Measurements from ENCODE around the gene SENP6.
A peak's percentile ranks its signal among the peaks of the same experiment; 100 is the strongest.

Gene SENP6

DNA sequence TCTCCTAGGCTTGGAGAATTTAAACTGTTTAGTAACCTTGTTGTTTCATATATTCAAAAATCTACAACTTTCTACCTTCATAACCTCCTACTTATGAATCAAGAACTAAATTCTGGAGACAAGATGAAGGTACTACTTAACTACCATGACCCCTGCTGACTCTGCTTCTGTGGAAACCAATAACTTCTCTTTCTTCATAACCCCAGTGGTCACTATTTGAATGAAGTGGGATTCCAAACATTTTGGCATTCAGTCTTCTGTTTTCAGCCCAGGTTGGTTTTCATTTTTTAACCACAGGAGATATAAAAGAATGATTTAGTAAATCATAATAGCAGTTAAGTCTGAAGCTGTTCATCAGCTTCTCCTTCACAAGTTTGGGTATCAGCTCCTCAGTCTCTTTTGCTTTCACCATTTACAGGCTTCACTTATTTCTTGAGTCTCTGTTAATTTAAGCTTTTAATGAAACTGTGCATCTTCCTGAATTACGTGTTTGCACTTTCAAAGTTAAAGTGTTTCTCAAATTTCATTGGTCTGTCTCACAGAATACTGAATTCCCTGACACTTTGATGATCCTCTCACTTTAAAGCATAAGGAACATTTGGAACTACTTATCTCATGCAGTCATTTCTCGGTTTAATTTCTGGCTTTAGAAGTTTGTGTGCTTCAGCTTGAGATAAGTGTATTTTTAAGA, 9.5 kb downstream of the SENP6 start (continued):
- TF ChIP-seq, protein P1, sequence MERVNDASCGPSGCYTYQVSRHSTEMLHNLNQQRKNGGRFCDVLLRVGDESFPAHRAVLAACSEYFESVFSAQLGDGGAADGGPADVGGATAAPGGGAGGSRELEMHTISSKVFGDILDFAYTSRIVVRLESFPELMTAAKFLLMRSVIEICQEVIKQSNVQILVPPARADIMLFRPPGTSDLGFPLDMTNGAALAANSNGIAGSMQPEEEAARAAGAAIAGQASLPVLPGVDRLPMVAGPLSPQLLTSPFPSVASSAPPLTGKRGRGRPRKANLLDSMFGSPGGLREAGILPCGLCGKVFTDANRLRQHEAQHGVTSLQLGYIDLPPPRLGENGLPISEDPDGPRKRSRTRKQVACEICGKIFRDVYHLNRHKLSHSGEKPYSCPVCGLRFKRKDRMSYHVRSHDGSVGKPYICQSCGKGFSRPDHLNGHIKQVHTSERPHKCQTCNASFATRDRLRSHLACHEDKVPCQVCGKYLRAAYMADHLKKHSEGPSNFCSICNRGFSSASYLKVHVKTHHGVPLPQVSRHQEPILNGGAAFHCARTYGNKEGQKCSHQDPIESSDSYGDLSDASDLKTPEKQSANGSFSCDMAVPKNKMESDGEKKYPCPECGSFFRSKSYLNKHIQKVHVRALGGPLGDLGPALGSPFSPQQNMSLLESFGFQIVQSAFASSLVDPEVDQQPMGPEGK (tag by site-specific recombination; IDR thresholded peaks at IDR 0.05) = no peak
- TF ChIP-seq ZNF843 (tag by site-specific recombination; IDR thresholded peaks at IDR 0.05) (peak; percentile 44; the same call in 1 of the 2 replicates), ZBTB17 (tag by site-specific recombination; IDR thresholded peaks at IDR 0.05) (no peak), ZBTB20 (tag by site-specific recombination; IDR thresholded peaks at IDR 0.05) (no peak), ZNF266 (tag by site-specific recombination; IDR thresholded peaks at IDR 0.05; ENCODE audit: low read depth) (no peak), ZNF510 (tag by site-specific recombination; IDR thresholded peaks at IDR 0.05; ENCODE audit: insufficient replicate concordance) (no peak), ZNF621 (tag by site-specific recombination; IDR thresholded peaks at IDR 0.05) (no peak), HOXA7 (CRISPR knock-in tag; IDR thresholded peaks at IDR 0.05; ENCODE audit: borderline replicate concordance) (no peak), HOXC10 (CRISPR knock-in tag; IDR thresholded peaks at IDR 0.05) (no peak), ZNF623 (tag by site-specific recombination; IDR thresholded peaks at IDR 0.05) (no peak), ZNF785 (tag by site-specific recombination; IDR thresholded peaks at IDR 0.05) (no peak), IKZF3 (tag by site-specific recombination; IDR thresholded peaks at IDR 0.05) (no peak), ZNF600 (tag by site-specific recombination; IDR thresholded peaks at IDR 0.05) (0 out of 2 replicates have a peak, but pooled peaks have one; percentile 11), ZNF132 (tag by site-specific recombination; IDR thresholded peaks at IDR 0.05; ENCODE audit: borderline replicate concordance) (no peak), KLF9 (tag by site-specific recombination; IDR thresholded peaks at IDR 0.05; ENCODE audit: low read depth) (no peak), YY1 (tag by site-specific recombination; IDR thresholded peaks at IDR 0.05) (no peak), GLI2 (tag by site-specific recombination; IDR thresholded peaks at IDR 0.05; ENCODE audit: borderline replicate concordance, low read depth) (no peak), REPIN1 (tag by site-specific recombination; IDR thresholded peaks at IDR 0.05; ENCODE audit: low read depth) (no peak), ZNF529 (tag by site-specific recombination; IDR thresholded peaks at IDR 0.05; ENCODE audit: insufficient replicate concordance) (no peak), ZNF707 (tag by site-specific recombination; IDR thresholded peaks at IDR 0.05) (no peak), ZNF146 (tag by site-specific recombination; IDR thresholded peaks at IDR 0.05) (no peak), OSR2 (tag by site-specific recombination; IDR thresholded peaks at IDR 0.05) (peak; percentile 41), ZNF140 (tag by site-specific recombination; IDR thresholded peaks at IDR 0.05) (no peak)
- TF ChIP-seq, protein P2, sequence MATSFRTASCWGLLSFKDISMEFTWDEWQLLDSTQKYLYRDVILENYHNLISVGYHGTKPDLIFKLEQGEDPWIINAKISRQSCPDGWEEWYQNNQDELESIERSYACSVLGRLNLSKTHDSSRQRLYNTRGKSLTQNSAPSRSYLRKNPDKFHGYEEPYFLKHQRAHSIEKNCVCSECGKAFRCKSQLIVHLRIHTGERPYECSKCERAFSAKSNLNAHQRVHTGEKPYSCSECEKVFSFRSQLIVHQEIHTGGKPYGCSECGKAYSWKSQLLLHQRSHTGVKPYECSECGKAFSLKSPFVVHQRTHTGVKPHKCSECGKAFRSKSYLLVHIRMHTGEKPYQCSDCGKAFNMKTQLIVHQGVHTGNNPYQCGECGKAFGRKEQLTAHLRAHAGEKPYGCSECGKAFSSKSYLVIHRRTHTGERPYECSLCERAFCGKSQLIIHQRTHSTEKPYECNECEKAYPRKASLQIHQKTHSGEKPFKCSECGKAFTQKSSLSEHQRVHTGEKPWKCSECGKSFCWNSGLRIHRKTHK (tag by site-specific recombination; IDR thresholded peaks at IDR 0.05) = no peak

- ChIA-PET POLR2A (interaction anchor here (2.3 kb wide), 1 partner anchor 10 kb away, joined by 11 read pairs; the partner anchor contains the start of gene SENP6), CTCF (no interaction called here)
- Histone ChIP-seq H3K4me1 (ENCODE audit: control insufficient read depth, insufficient read depth, low read length) (peaks cover 21% of the 10 kb centered on the region), H3K36me3 (ENCODE audit: control insufficient read depth in 2 of 2, insufficient read depth in 1 of 2, low read length in 2 of 2) (no peaks in the 10 kb centered on the region), H3K4me3 (ENCODE audit: low read depth, low read length) (no peak overlapping the region), H3K27ac (ENCODE audit: extremely low read depth, low read depth, low read length) (no peak overlapping the region), H3K9me3 (ENCODE audit: control insufficient read depth, insufficient read depth, low read depth, low read length) (no peaks in the 10 kb centered on the region)
- TF ChIP-seq ZFP37 (tag by site-specific recombination; IDR thresholded peaks at IDR 0.05) (no peak), SCRT2 (tag by site-specific recombination; IDR thresholded peaks at IDR 0.05) (peak; percentile 76), ZBTB10 (tag by site-specific recombination; IDR thresholded peaks at IDR 0.05) (no peak)
Observed at GRCh38 chr6:75611702-75612375, 10.2 kb downstream of the SENP6 start.

All from HEK293 (cell line).